Parathyroid adenoma (tissue), 2 donors: ENCODE results near the gene MYADML2.

Experiments used
- H2AFZ ChIP-seq: fragments of 300-600 bp; sonication (generic); one replicate; pipeline ENCODE4 v1.7.0; 2017; ENCODE audit warnings: antibody characterized with exemption, mild to moderate bottlenecking
- H3K27ac ChIP-seq: fragments of 300-600 bp; sonication (generic); one replicate; pipeline ENCODE4 v1.7.0; 2017
- H3K27me3 ChIP-seq: fragments of 300-600 bp; sonication (generic); one replicate; pipeline ENCODE4 v1.7.0; 2017; ENCODE audit warnings: low read length; ENCODE audit not compliant: control insufficient read depth, insufficient read depth
- H3K36me3 ChIP-seq: fragments of 300-600 bp; sonication (generic); one replicate; pipeline ENCODE4 v1.7.0; 2017; ENCODE audit warnings: low read length; ENCODE audit not compliant: control insufficient read depth, insufficient read depth
- H3K4me1 ChIP-seq: fragments of 300-600 bp; sonication (generic); one replicate; pipeline ENCODE4 v1.7.0; 2017; ENCODE audit warnings: control low read depth
- H3K4me2 ChIP-seq: fragments of 300-600 bp; sonication (generic); one replicate; pipeline ENCODE4 v1.7.0; 2017; ENCODE audit warnings: low read length
- H3K4me3 ChIP-seq: fragments of 300-600 bp; sonication (generic); one replicate; pipeline ENCODE4 v1.7.0; 2017; ENCODE audit warnings: low read depth, low read length
- H3K79me2 ChIP-seq: fragments of 300-600 bp; sonication (generic); one replicate; pipeline ENCODE4 v1.7.0; 2017; ENCODE audit warnings: control low read depth
- H3K9ac ChIP-seq: fragments of 300-600 bp; sonication (generic); one replicate; pipeline ENCODE4 v1.7.0; 2017; ENCODE audit warnings: mild to moderate bottlenecking
- H3K9me3 ChIP-seq: fragments of 300-600 bp; sonication (generic); one replicate; pipeline ENCODE4 v1.7.0; 2017; ENCODE audit warnings: low read length; ENCODE audit not compliant: control insufficient read depth
- CTCF ChIP-seq: fragments of 300-600 bp; sonication (generic); IDR thresholded peaks from one replicate; pipeline ENCODE4 v1.7.0; 2017; ENCODE audit warnings: antibody characterized with exemption, mild to moderate bottlenecking
- donor health status: primary hyperparathyroidism.

MYADML2 gene

DNA sequence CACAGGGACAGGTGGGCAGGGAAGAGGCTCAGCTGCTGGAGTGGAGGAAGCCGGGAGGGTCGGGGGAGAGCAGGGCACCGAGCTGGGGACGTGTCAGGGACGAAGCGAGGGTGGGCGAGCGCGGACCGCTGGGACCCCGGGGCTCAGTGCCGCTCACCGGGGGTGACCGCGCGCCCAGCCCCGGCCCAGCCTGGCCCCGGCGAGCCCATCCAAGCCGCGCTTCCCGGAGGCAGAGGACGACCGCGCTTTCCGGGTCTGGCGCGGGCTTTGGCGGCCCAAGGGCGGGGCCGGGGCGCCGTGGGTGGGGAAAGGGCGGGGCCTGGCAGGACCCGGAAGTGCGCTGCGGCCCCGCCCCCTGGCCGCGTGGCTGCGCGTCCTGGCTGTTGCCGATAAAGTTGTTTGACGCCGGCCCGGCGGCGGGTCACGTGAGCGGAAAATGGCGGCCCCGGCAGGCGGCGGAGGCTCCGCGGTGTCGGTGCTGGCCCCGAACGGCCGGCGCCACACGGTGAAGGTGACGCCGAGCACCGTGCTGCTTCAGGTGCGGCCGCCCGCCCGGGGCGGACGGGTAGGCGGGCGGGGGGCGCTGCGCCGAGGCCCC is 30.3 kb upstream of the MYADML2 start, which contains the start of gene ASPSCR1:
TSS of gene ASPSCR1 (plus strand) at position 419 of the 598 bp plus-strand sequence. CDS start at position 437, 18 bp downstream.
- Histone ChIP-seq H3K79me2 (no peaks in the 10 kb centered on the region), H3K27me3 (no peaks in the 10 kb centered on the region), H3K27ac (peak within 1 kb of the TSS; percentile 52), H3K4me2 (peak within 1 kb of the TSS; percentile 57), H3K9ac (peak within 1 kb of the TSS; percentile 31), H3K4me3 (peak within 1 kb of the TSS; percentile 93), H3K9me3 (no peaks in the 10 kb centered on the region), H3K4me1 (peaks cover 10% of the 10 kb centered on the region), H3K36me3 (no peaks in the 10 kb centered on the region), H2AFZ (peak within 1 kb of the TSS; percentile 95)
- no peak for TF ChIP-seq CTCF

DNA sequence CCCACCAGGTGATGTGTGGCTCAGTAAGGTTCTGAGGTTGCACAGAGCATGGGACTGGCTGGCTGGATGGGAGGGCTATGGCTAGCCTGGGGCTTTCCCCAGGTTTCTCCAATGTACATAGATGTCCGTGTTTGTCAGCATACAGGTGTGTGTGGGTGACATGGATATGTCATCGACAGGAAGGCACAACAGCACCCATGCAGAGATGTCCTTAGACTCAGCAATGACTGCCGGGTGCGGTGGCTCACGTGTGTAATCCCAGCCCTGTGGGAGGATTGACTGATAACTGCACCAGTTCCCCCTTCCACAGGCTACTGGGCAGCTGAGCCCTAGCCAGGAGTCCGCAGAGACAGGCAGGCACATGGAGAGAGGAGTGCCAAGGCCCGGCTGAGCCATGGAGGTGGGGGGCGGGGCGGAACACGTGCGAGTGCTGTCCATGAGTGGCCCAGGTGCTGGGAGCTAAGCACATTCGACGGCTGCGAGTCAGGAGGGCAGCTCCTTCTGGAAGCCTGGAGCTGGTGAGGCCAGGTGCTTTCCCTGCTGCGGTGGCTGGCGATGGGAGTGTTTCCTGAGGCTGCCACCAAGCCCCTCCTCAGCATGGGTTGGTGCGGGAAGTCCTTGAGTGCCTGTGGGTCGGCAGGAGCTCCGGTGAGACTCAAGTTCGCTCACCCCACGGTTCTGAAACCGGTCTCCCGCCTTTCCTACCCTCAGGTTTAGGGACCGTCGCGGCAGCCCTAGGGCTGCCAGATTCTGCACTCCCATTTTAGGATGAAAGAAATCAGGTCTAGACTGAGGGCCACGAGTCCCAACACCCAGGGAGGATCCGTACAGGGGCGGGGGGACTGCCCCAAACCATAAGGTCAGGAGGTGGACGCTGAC is 29.5 kb upstream of the MYADML2 start:
- H3K79me2 ChIP-seq: no peaks in the 10 kb centered on the region
- peak overlapping the region; percentile 52 for H3K27ac ChIP-seq
- peak overlapping the region; percentile 95 for H2AFZ ChIP-seq
- peak overlapping the region; percentile 93 for H3K4me3 ChIP-seq
- peak overlapping the region; percentile 57 for H3K4me2 ChIP-seq
- peaks cover 10% of the 10 kb centered on the region for H3K4me1 ChIP-seq
- H3K9me3 ChIP-seq: no peaks in the 10 kb centered on the region
- TF ChIP-seq CTCF: no peak
- no peak overlapping the region for H3K9ac ChIP-seq
- no peaks in the 10 kb centered on the region for H3K27me3 ChIP-seq
- no peaks in the 10 kb centered on the region for H3K36me3 ChIP-seq

DNA sequence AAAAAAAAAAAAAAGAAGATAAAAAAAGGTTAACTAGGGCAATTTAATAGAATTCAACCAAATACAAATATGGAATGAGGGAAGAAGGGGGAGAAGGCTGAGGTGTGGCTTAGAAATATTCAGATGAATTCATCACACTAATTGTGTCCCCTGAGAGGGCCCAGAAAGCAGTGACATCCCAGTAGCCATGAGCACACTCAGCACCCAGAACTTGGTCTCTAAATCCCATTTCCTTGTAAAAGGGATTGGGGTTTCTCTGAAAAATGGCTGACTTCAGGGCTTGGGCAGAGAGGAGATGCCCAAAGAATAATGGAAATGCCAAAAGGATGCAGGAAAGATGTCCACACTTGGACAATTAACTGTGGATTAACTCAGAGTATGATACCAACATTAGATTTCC is 26.4 kb upstream of the MYADML2 start:
- Histone ChIP-seq H3K27me3 (no peaks in the 10 kb centered on the region), H3K36me3 (no peaks in the 10 kb centered on the region), H3K9ac (no peak overlapping the region), H2AFZ (no peak overlapping the region), H3K27ac (no peak overlapping the region), H3K4me2 (no peak overlapping the region), H3K9me3 (no peaks in the 10 kb centered on the region), H3K4me1 (peaks cover under 1% of the 10 kb centered on the region), H3K79me2 (no peaks in the 10 kb centered on the region), H3K4me3 (no peak overlapping the region)
- no peak for TF ChIP-seq CTCF

DNA sequence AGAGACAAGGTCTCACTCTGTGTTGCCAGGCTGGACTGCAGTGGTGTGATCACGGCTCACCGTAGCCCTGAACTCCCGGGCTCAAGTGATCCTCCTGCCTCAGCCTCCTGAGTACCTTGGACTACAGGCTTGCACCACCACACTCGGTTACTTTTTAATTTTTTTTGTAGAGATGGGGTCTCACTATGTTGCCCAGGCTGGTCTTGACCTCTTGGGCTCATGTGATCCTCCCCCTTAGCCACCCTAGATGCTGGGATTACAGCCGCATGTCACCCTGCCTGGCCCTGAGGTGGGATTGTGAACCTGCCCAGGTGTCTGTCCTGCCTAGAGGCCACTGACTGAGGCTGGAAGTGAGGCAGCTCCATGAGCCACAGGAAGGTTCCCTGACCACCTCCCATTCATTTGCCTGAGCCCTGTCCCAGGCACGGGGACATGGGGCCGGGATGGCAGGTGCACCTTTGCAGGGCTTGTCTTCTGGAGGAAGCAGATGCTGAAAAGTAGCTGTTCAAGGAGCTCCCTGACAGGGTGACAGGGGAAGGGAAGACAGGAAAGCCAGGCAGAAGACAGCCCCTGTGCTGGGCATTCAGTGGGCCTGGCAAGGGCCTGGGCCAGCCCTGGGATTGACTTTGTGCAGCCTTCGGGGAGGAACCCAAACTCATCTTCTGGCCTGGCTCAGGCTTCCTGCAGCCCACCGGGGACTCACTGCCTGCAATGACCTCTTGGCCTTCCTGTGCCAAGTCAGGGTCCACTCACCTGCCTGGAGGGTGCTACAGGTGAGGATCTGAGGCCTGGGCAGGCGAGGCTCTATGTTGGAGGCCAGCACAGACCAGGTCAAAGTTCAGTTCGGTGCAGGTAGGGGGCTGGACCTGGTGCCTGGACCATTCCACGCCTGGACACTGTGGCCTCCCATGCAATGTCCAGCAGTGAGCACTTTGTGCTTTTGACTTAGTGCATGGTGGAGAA is 22.1 kb upstream of the MYADML2 start:
- Histone ChIP-seq H3K4me2 (no peak overlapping the region), H3K4me3 (no peak overlapping the region), H3K36me3 (no peaks in the 10 kb centered on the region), H3K4me1 (peaks cover 11% of the 10 kb centered on the region), H3K79me2 (no peaks in the 10 kb centered on the region), H3K27ac (no peak overlapping the region), H3K9ac (no peak overlapping the region), H3K27me3 (no peaks in the 10 kb centered on the region), H2AFZ (no peak overlapping the region), H3K9me3 (no peaks in the 10 kb centered on the region)
- no peak for TF ChIP-seq CTCF
